ENCODE measurements around the gene ACTL6A. TPM values are rescaled to one million over a fixed set of nuclear protein-coding genes. Genes with fewer than 3 reads are reported as not detected.
"Not testable (repeated sequence)": the region's sequence is repeated elsewhere in the genome, so short reads cannot be mapped to it uniquely, and the experiment has no call there.

The ACTL6A gene
- 89.7 and 116 TPM in 2 replicates for polyA plus RNA-seq (2011; rRNA removed)
- polyA plus RNA-seq (2012; cell fraction: cytosol; rRNA removed): 50.4 and 77.8 TPM in 2 replicates
- 69.2 and 149 TPM in 2 replicates for polyA plus RNA-seq (2012; cell fraction: nucleus; rRNA removed)
- polyA plus RNA-seq (2017; fragmentation: RNase III; extraction: RNeasy Plus Mini Kit Qiagen cat#74134 plus additional on column Dnase treatment): 108 to 130 TPM (median 116 TPM) in 3 replicates
- 28.2 and 28.9 TPM in 2 replicates for polyA minus RNA-seq (2011; rRNA and poly(A)+ RNA removed)

DNA sequence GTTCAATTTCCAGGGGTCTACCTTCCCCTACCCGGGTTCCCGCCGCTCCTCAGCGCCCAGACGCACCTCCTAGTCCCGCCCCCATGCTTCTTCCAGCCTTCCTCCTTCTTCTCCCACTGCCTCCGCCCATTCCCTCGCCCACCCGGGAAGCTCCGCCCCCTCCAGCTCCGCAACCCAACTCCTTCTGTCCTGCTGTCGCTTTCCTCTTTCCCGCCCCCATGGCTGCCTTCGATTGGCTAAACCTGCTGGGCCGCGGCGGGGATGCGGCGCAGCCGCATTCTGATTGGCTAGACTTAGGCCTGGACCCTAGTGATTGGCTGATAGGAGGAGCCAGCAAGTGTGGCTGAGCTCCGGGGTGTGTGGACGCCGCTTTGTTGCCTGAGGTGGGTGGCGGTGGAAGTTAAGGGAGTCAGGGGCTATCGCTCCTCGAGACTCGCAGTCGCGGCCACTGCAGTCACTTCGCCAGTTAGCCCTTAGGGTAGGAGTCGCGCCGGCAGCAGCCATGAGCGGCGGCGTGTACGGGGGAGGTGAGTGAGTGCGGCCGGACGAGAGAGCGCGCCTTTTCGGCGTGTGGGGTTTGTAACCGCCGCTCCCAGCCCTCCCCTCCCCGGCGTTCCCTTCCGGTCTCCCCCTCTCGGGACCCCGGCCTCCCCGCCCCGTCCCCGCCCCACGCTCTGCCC, at the start of gene ACTL6A:
Gene ACTL6A, plus strand, starts transcription at position 336 of the 680 bp plus-strand sequence. Its CDS starts 167 bp downstream, at position 503.
- FAIRE-seq (no peak), ATAC-seq (peak; percentile 95 to 97), DNase-seq (ENCODE audit: low read depth in 1 of 2, low spot score in 1 of 2) (peak; percentile 95 to 98)
- 0% methylated on average over 8 of the region's 55 CpGs for WGBS (ENCODE audit: missing lambda C conversion rate)
- Histone ChIP-seq H3K4me3 (peak within 1 kb of the TSS; percentile 91), H3K4me2 (peak within 1 kb of the TSS; percentile 94), H3K4me1 (peaks cover 8% of the 10 kb centered on the region; the same call in 1 of the 3 replicates), H3K9me3 (no peaks in the 10 kb centered on the region), H3K27ac (peak within 1 kb of the TSS; percentile 91 to 97)
- CTCF ChIA-PET: interaction anchor here (1.0 kb wide), 1 partner anchor 16 kb away, joined by 4 read pairs; no protein-coding TSS in a partner anchor
- POLR2A ChIA-PET: interaction anchor here (0.6 to 1.3 kb wide), 5 partner anchors 9 to 241 kb away, joined by 3 to 7 read pairs (median 3); partner anchors contain the start of genes MRPL47, NDUFB5 and ZNF639
- no peak for TF ChIP-seq ZC3H11A (IDR thresholded peaks at IDR 0.05)
- no peak for TF ChIP-seq HOXB13 (CRISPR knock-in tag; IDR thresholded peaks at IDR 0.05; ENCODE audit: low read depth)
- no peak for TF ChIP-seq CHD2 (IDR thresholded peaks at IDR 0.05; ENCODE audit: low read length, partially characterized antibody)
- TF ChIP-seq ZNF302 (CRISPR knock-in tag; IDR thresholded peaks at IDR 0.05): no peak
- TF ChIP-seq, protein P1, sequence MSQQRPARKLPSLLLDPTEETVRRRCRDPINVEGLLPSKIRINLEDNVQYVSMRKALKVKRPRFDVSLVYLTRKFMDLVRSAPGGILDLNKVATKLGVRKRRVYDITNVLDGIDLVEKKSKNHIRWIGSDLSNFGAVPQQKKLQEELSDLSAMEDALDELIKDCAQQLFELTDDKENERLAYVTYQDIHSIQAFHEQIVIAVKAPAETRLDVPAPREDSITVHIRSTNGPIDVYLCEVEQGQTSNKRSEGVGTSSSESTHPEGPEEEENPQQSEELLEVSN (IDR thresholded peaks at IDR 0.05; ENCODE audit: borderline replicate concordance, low read depth): 0 out of 2 replicates have a peak, but pooled peaks have one; percentile 39
- peak; percentile 51; the same call in 1 of the 2 replicates for TF ChIP-seq RFX5 (IDR thresholded peaks at IDR 0.05)
- peak; percentile 51; the same call in 1 of the 2 replicates for TF ChIP-seq PHF8 (IDR thresholded peaks at IDR 0.05; ENCODE audit: borderline replicate concordance, low read depth)
- TF ChIP-seq, protein P2, sequence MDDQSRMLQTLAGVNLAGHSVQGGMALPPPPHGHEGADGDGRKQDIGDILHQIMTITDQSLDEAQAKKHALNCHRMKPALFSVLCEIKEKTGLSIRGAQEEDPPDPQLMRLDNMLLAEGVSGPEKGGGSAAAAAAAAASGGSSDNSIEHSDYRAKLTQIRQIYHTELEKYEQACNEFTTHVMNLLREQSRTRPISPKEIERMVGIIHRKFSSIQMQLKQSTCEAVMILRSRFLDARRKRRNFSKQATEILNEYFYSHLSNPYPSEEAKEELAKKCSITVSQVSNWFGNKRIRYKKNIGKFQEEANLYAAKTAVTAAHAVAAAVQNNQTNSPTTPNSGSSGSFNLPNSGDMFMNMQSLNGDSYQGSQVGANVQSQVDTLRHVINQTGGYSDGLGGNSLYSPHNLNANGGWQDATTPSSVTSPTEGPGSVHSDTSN (IDR thresholded peaks at IDR 0.05): peak; percentile 76
- peak; percentile 39 to 68; a peak in 2 of 5 replicates for TF ChIP-seq JUN (IDR thresholded peaks at IDR 0.05)
- no peak for TF ChIP-seq HDAC2 (IDR thresholded peaks at IDR 0.05)
- no peak for TF ChIP-seq CEBPB (IDR thresholded peaks at IDR 0.05)
- TF ChIP-seq, protein P3, sequence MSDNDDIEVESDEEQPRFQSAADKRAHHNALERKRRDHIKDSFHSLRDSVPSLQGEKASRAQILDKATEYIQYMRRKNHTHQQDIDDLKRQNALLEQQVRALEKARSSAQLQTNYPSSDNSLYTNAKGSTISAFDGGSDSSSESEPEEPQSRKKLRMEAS (IDR thresholded peaks at IDR 0.05): peak; percentile 44
- TF ChIP-seq, protein P4, sequence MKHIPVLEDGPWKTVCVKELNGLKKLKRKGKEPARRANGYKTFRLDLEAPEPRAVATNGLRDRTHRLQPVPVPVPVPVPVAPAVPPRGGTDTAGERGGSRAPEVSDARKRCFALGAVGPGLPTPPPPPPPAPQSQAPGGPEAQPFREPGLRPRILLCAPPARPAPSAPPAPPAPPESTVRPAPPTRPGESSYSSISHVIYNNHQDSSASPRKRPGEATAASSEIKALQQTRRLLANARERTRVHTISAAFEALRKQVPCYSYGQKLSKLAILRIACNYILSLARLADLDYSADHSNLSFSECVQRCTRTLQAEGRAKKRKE (CRISPR knock-in tag; IDR thresholded peaks at IDR 0.05; ENCODE audit: low read depth): no peak
- no peak for TF ChIP-seq RAD21 (conservative IDR thresholded peaks at IDR 0.05 in 1 of 2, IDR thresholded peaks at IDR 0.05 in 1 of 2)
- no peak for TF ChIP-seq GATA3 (IDR thresholded peaks at IDR 0.05; ENCODE audit: borderline replicate concordance)
- peak; percentile 80 for TF ChIP-seq POLR2A (IDR thresholded peaks at IDR 0.05; ENCODE audit: low read length)
- TF ChIP-seq, protein P5, sequence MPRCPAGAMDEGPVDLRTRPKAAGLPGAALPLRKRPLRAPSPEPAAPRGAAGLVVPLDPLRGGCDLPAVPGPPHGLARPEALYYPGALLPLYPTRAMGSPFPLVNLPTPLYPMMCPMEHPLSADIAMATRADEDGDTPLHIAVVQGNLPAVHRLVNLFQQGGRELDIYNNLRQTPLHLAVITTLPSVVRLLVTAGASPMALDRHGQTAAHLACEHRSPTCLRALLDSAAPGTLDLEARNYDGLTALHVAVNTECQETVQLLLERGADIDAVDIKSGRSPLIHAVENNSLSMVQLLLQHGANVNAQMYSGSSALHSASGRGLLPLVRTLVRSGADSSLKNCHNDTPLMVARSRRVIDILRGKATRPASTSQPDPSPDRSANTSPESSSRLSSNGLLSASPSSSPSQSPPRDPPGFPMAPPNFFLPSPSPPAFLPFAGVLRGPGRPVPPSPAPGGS (IDR thresholded peaks at IDR 0.05): peak; percentile 76; the same call in 2 of the 3 replicates

DNA sequence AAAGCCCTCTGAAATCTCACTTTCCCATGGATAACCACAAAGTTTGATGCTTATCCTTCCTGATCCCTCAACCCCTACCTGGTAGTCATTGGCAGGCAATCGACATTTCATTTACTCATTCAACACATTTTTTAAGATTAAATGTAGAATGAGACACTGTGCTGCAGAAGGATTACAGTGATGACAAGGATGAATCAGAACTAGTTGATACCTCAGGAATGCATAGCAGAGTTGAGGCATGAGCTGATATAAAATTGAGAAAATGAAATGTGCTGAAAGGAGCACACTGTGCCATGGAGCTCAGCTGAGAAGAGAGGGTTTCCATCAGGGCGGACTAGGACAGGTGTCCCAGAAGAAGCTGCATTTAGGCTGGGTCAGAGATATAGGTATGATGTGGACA, 48.9 kb upstream of the ACTL6A start:
- Histone ChIP-seq H3K4me1 (no peaks in the 10 kb centered on the region), H3K4me3 (no peak overlapping the region), H3K9me3 (no peaks in the 10 kb centered on the region), H3K27ac (no peak overlapping the region), H3K4me2 (no peak overlapping the region)
- WGBS (ENCODE audit: missing lambda C conversion rate): 49% methylated on average over 2 of the region's 2 CpGs
- FAIRE-seq (no peak), ATAC-seq (no peak), DNase-seq (ENCODE audit: low read depth in 1 of 2, low spot score in 1 of 2) (no peak)
- ChIA-PET POLR2A (no interaction called here), CTCF (no interaction called here)
- TF ChIP-seq, protein P6, sequence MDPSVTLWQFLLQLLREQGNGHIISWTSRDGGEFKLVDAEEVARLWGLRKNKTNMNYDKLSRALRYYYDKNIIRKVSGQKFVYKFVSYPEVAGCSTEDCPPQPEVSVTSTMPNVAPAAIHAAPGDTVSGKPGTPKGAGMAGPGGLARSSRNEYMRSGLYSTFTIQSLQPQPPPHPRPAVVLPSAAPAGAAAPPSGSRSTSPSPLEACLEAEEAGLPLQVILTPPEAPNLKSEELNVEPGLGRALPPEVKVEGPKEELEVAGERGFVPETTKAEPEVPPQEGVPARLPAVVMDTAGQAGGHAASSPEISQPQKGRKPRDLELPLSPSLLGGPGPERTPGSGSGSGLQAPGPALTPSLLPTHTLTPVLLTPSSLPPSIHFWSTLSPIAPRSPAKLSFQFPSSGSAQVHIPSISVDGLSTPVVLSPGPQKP (IDR thresholded peaks at IDR 0.05; ENCODE audit: low read depth, low read length): no peak
- TF ChIP-seq, protein P7, sequence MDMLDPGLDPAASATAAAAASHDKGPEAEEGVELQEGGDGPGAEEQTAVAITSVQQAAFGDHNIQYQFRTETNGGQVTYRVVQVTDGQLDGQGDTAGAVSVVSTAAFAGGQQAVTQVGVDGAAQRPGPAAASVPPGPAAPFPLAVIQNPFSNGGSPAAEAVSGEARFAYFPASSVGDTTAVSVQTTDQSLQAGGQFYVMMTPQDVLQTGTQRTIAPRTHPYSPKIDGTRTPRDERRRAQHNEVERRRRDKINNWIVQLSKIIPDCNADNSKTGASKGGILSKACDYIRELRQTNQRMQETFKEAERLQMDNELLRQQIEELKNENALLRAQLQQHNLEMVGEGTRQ (IDR thresholded peaks at IDR 0.05): no peak
- TF ChIP-seq NR3C1 (IDR thresholded peaks at IDR 0.05) (no peak), RFX5 (IDR thresholded peaks at IDR 0.05) (no peak), JUNB (IDR thresholded peaks at IDR 0.05) (no peak), FOSL2 (IDR thresholded peaks at IDR 0.05) (no peak), FOSL2 (CRISPR knock-in tag; IDR thresholded peaks at IDR 0.05) (no peak)
- TF ChIP-seq, protein P5 (IDR thresholded peaks at IDR 0.05): no peak

DNA sequence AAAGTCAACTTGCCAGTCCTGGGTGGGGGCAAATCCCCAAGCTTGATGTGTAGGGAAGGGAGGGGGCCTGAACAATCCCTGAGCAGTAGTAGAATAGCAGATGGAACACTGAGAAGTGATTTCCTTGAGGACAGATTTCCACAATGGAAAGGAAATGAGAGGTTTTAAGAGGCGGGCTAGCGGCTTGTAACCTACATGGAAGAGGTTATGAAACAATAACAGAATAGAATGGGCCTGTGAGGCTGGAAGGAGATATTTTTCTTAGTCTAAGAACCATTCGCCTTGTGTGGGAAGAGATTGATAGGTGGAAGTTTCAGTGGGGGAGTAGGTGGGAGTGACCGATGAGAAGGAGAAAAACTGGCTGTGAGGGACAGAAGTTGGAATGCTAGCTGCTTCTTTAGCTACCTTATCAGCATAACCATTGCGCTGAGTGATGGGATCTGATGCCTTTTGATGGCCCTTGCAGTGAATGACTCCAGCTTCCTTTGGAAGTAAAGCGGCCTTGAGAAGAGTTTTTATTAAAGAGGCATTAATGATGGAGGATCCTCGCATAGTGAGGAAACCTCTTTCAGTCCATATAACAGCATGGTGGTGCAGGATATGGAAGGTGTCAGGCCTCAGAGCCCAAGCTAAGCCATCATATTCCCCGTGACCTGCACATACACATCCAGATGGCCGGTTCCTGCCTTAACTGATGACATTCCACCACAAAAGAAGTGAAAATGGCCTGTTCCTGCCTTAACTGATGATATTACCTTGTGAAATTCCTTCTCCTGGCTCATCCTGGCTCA, 46.1 kb upstream of the ACTL6A start:
- H3K9me3 ChIP-seq; H3K4me2 ChIP-seq; H3K27ac ChIP-seq; DNase-seq (ENCODE audit: low read depth in 1 of 2, low spot score in 1 of 2); POLR2A ChIA-PET; FAIRE-seq; ATAC-seq; H3K4me3 ChIP-seq; H3K4me1 ChIP-seq: not testable (repeated sequence)
- 75% methylated on average over 9 of the region's 9 CpGs for WGBS (ENCODE audit: missing lambda C conversion rate)
- CTCF ChIA-PET: interaction anchor here (0.6 kb wide), 1 partner anchor 26 kb away, joined by 3 read pairs; no protein-coding TSS in a partner anchor

Measured in A549 (cell line).